H1 (cell line): ENCODE data around the gene SLX4IP. TPM values are rescaled to one million over a fixed set of nuclear protein-coding genes. Genes with fewer than 3 reads are reported as not detected.

Experiments
- CTCF ChIA-PET: fragments of 300-600 bp; sonication (Branson Sonifier 250); formaldehyde crosslinking; loops from one replicate; lab custom pipeline; 2021; ENCODE audit not compliant: partially characterized antibody; lab: Charles Lee
- POLR2A ChIA-PET: fragments of 300-600 bp; sonication (Branson Sonifier 250); formaldehyde crosslinking; loops from one replicate; lab custom pipeline; 2021; ENCODE audit warnings: inconsistent platforms; ENCODE audit not compliant: partially characterized antibody; lab: Charles Lee
- DNase-seq, 2 experiments: peaks; one replicate each; pipeline versions ENCODE4 v3.0.0 to v3.0.0-alpha.2; 2010 to 2022; ENCODE audit warnings: low spot score in 2 of 2, low read depth in 1 of 2, mixed read lengths in 1 of 2
- FAIRE-seq: peaks from 2 replicates; lab custom pipeline; 2011; peaks lifted over from hg19 to GRCh38; lab: Jason Lieb, UNC
- H2AFZ ChIP-seq: 2 replicates; pipeline ENCODE4 v1.8.1; 2012; ENCODE audit warnings: low read length, inconsistent platforms
- H2AK5ac ChIP-seq: 2 replicates; pipeline ENCODE4 v1.6.1; 2013; ENCODE audit warnings: low read depth, low read length
- H2BK120ac ChIP-seq: replicated peaks from 2 replicates; pipeline ENCODE3; 2013; ENCODE audit warnings: low read depth, low read length, inconsistent platforms
- H2BK12ac ChIP-seq: 2 replicates; pipeline ENCODE4 v1.6.1; 2013; ENCODE audit warnings: low read depth, low read length
- H2BK15ac ChIP-seq: 2 replicates; pipeline ENCODE4 v1.6.1; 2013; ENCODE audit warnings: low read length
- H2BK20ac ChIP-seq: 2 replicates; pipeline ENCODE4 v1.6.1; 2013; ENCODE audit warnings: low read length
- H2BK5ac ChIP-seq: 2 replicates; pipeline ENCODE4 v1.6.1; 2013; ENCODE audit warnings: low read depth, low read length
- H3K14ac ChIP-seq: 2 replicates; pipeline ENCODE4 v1.6.1; 2013; ENCODE audit warnings: inconsistent platforms; ENCODE audit not compliant: insufficient read length
- H3K18ac ChIP-seq: 2 replicates; pipeline ENCODE4 v1.6.1; 2013; ENCODE audit warnings: low read length; ENCODE audit errors: extremely low read depth
- H3K23ac ChIP-seq: 2 replicates; pipeline ENCODE4 v1.6.1; 2013; ENCODE audit warnings: inconsistent platforms; ENCODE audit not compliant: insufficient read length
- H3K23me2 ChIP-seq: 2 replicates; pipeline ENCODE4 v1.6.1; 2013; ENCODE audit warnings: low read depth, low read length
- H3K27ac ChIP-seq: 2 replicates; pipeline ENCODE4 v1.6.1; 2011; ENCODE audit warnings: low read depth, low read length, inconsistent platforms
- H3K27me3 ChIP-seq, 4 experiments: replicated peaks in 1 of 4; 1 replicate in 1 of 4; 2 replicates in 3 of 4; pipeline versions ENCODE4 v1.6.1 to v1.8.1; 2011 to 2013; ENCODE audit warnings: low read length in 3 of 4, mild to moderate bottlenecking in 3 of 4, inconsistent platforms in 2 of 4, mixed read lengths in 2 of 4, moderate library complexity in 1 of 4; ENCODE audit not compliant: control insufficient read depth in 3 of 4, insufficient read depth in 3 of 4; ENCODE audit errors: extremely low read depth in 1 of 4
- H3K36me3 ChIP-seq, 4 experiments: 2 replicates each; pipeline versions ENCODE4 v1.6.1 to v1.8.1; 2011 to 2013; ENCODE audit warnings: mild to moderate bottlenecking in 4 of 4, low read length in 3 of 4, moderate library complexity in 2 of 4, control low read depth in 1 of 4, inconsistent platforms in 1 of 4; ENCODE audit not compliant: insufficient read depth in 4 of 4, control insufficient read depth in 2 of 4
- H3K4ac ChIP-seq: replicated peaks from 2 replicates; pipeline ENCODE3; 2013; ENCODE audit warnings: low read length, low read depth, mixed read lengths, inconsistent platforms; ENCODE audit not compliant: insufficient read length
- H3K4me1 ChIP-seq, 4 experiments: replicated peaks in 1 of 4; 1 replicate in 1 of 4; 2 replicates in 3 of 4; pipeline versions ENCODE4 v1.6.1 to v1.8.1; 2011 to 2013; ENCODE audit warnings: low read length in 3 of 4, inconsistent platforms in 2 of 4, mixed read lengths in 1 of 4; ENCODE audit not compliant: insufficient read depth in 4 of 4, control insufficient read depth in 3 of 4
- H3K4me2 ChIP-seq, 2 experiments: 2 replicates each; pipeline versions ENCODE4 v1.6.1 to v1.8.1; 2011 to 2013; ENCODE audit warnings: low read depth in 2 of 2, low read length in 2 of 2, control low read depth in 1 of 2, inconsistent platforms in 1 of 2, mild to moderate bottlenecking in 1 of 2; ENCODE audit not compliant: insufficient read depth in 1 of 2
- H3K4me3 ChIP-seq, 4 experiments: fragments of 200-600, 300-600 bp in 1 of 4; sonication (generic), shearing (Covaris generic), sonication (Bioruptor Twin) in 1 of 4; 2 replicates each; pipeline versions ENCODE4 v1.5.1 to v1.8.1; 2011 to 2016; ENCODE audit warnings: low read length in 4 of 4, low read depth in 3 of 4, control low read depth in 2 of 4, inconsistent platforms in 2 of 4, mild to moderate bottlenecking in 2 of 4, mixed read lengths in 1 of 4, moderate library complexity in 1 of 4; ENCODE audit not compliant: insufficient read depth in 2 of 4; ENCODE audit errors: extremely low read depth in 1 of 4
- H3K56ac ChIP-seq: replicated peaks from 2 replicates; pipeline ENCODE3; 2013; ENCODE audit warnings: low read depth, mild to moderate bottlenecking, mixed read lengths, low read length, inconsistent platforms; ENCODE audit not compliant: insufficient read length
- H3K79me1 ChIP-seq: 2 replicates; pipeline ENCODE4 v1.6.1; 2013; ENCODE audit warnings: low read depth, low read length, control low read depth
- H3K79me2 ChIP-seq, 2 experiments: 2 replicates each; pipeline versions ENCODE4 v1.6.1 to v1.8.1; 2012 to 2013; ENCODE audit warnings: low read length in 2 of 2, mild to moderate bottlenecking in 2 of 2, inconsistent platforms in 1 of 2; ENCODE audit not compliant: insufficient read depth in 2 of 2, control insufficient read depth in 1 of 2
- H3K9ac ChIP-seq, 4 experiments: replicated peaks in 1 of 4; 1 replicate in 1 of 4; 2 replicates in 3 of 4; pipeline versions ENCODE4 v1.6.1 to v1.8.1; 2011 to 2013; ENCODE audit warnings: low read depth in 3 of 4, low read length in 3 of 4, control low read depth in 2 of 4, mild to moderate bottlenecking in 2 of 4, moderate library complexity in 2 of 4, inconsistent platforms in 1 of 4; ENCODE audit errors: extremely low read depth in 1 of 4
- H3K9me3 ChIP-seq, 2 experiments: 2 replicates each; pipeline versions ENCODE4 v1.6.1 to v1.8.1; 2012 to 2013; ENCODE audit warnings: mild to moderate bottlenecking in 2 of 2, moderate library complexity in 2 of 2, control low read depth in 1 of 2, inconsistent platforms in 1 of 2, low read depth in 1 of 2, low read length in 1 of 2, mixed read lengths in 1 of 2; ENCODE audit not compliant: insufficient read depth in 2 of 2
- H4K20me1 ChIP-seq, 2 experiments: replicated peaks in 1 of 2; 2 replicates each; pipeline versions ENCODE3 to v1.8.1; 2011 to 2013; ENCODE audit warnings: inconsistent platforms in 2 of 2, low read length in 2 of 2, mild to moderate bottlenecking in 1 of 2; ENCODE audit not compliant: insufficient read depth in 2 of 2, control insufficient read depth in 1 of 2
- H4K5ac ChIP-seq: 2 replicates; pipeline ENCODE4 v1.6.1; 2013; ENCODE audit warnings: low read length, low read depth, mixed read lengths, inconsistent platforms; ENCODE audit not compliant: insufficient read length
- H4K8ac ChIP-seq: 2 replicates; pipeline ENCODE4 v1.8.0; 2013; ENCODE audit warnings: mild to moderate bottlenecking, moderate library complexity, low read length, inconsistent platforms; ENCODE audit not compliant: insufficient read depth; ENCODE audit errors: extremely low read depth
- H4K91ac ChIP-seq: replicated peaks from 2 replicates; pipeline ENCODE3; 2013; ENCODE audit warnings: low read length, mixed read lengths, inconsistent platforms; ENCODE audit not compliant: insufficient read length
- ASH2L ChIP-seq: fragments of 200-600, 300-600 bp; sonication (generic); IDR thresholded peaks from one replicate; pipeline ENCODE4 v1.7.1; 2017; ENCODE audit warnings: low read length
- BRCA1 ChIP-seq: IDR thresholded peaks from 2 replicates; pipeline ENCODE4 v1.6.1; 2012; ENCODE audit warnings: low read depth, low read length, improper control_type of control experiment
- EZH2 ChIP-seq: fragments of 200-600 bp; sonication (generic); IDR thresholded peaks from 2 replicates; pipeline ENCODE4 v1.7.1; 2012; ENCODE audit warnings: low read depth, mild to moderate bottlenecking, moderate library complexity, low read length, inconsistent platforms; ENCODE audit not compliant: severe bottlenecking
- GTF2F1 ChIP-seq: IDR thresholded peaks from 2 replicates; pipeline ENCODE4 v1.6.1; 2012; ENCODE audit warnings: low read depth, low read length, improper control_type of control experiment, borderline replicate concordance
- HDAC2 ChIP-seq, 2 experiments: fragments of 300-600 bp in 1 of 2; sonication (generic) in 1 of 2; IDR thresholded peaks; 2 replicates each; pipeline ENCODE4 v1.6.1; 2011 to 2012; ENCODE audit warnings: low read depth in 2 of 2, low read length in 2 of 2, mild to moderate bottlenecking in 2 of 2, moderate library complexity in 2 of 2, borderline replicate concordance in 1 of 2, inconsistent platforms in 1 of 2
- HDAC6 ChIP-seq: IDR thresholded peaks from one replicate; pipeline ENCODE4 v1.7.1; 2012; ENCODE audit warnings: low read depth, mild to moderate bottlenecking, inconsistent platforms, low read length, moderate library complexity
- JUND ChIP-seq: IDR thresholded peaks from 2 replicates; pipeline ENCODE4 v1.6.1; 2011; ENCODE audit warnings: mild to moderate bottlenecking, improper control_type of control experiment, low read length
- KDM5A ChIP-seq: fragments of 200-600 bp; IDR thresholded peaks from 2 replicates; pipeline ENCODE4 v1.7.1; 2012; ENCODE audit warnings: mild to moderate bottlenecking, low read length, inconsistent platforms, mixed read lengths
- NRF1 ChIP-seq: IDR thresholded peaks from 2 replicates; pipeline ENCODE4 v1.6.1; 2011; ENCODE audit warnings: mild to moderate bottlenecking, low read depth, low read length, improper control_type of control experiment
- SP2 ChIP-seq: IDR thresholded peaks from 2 replicates; pipeline ENCODE4 v1.6.1; 2012; ENCODE audit warnings: mild to moderate bottlenecking, low read length, inconsistent platforms
- TBP ChIP-seq: IDR thresholded peaks from 2 replicates; pipeline ENCODE4 v1.6.1; 2011; ENCODE audit warnings: low read depth, low read length, improper control_type of control experiment
- WGBS, 2 experiments: shearing (Covaris generic) in 1 of 2; methylation state at CpG; one replicate each; pipeline versions ENCODE4 v1.1.6 to v1.1.7; 2013 to 2015; ENCODE audit warnings: low lambda C conversion rate in 2 of 2, mixed read lengths in 2 of 2, inconsistent platforms in 1 of 2, low coverage in 1 of 2, missing lambda C conversion rate in 1 of 2; ENCODE audit not compliant: insufficient replicate concordance in 2 of 2, insufficient coverage in 1 of 2, insufficient read length in 1 of 2; ENCODE audit errors: extremely low coverage in 1 of 2, missing lambda C conversion rate in 1 of 2; 5-methylcytosine and 5-hydroxymethylcytosine counted together
- polyA plus RNA-seq, 7 experiments: library from polyadenylated mRNA; depleted of rRNA in 3 of 7; stranded (reverse) in 5 of 7; unstranded in 2 of 7; fragments of >200 nt in 5 of 7; fragments of 200-250 nt in 2 of 7; gene quantifications; 1 replicate in 5 of 7; 2 replicates in 1 of 7; 4 replicates in 1 of 7; pipeline versions ENCODE4 v1.2.1 to v1.2.3, GENCODE V29; 2011 to 2013; ENCODE audit warnings: missing spikeins in 2 of 7, mixed read lengths in 2 of 7
- total RNA-seq: library from RNA; stranded (reverse); fragmentation: NEBNext Ultra II Directional; extraction: Animal tissue kit (Norgen Biotek cat#: 25700); gene quantifications from 2 replicates; pipeline ENCODE4 v1.2.1, GENCODE V29; 2021

SLX4IP gene
- total and polyA plus RNA-seq, 2 of the 8 experiments (the other 6 are each of a cell fraction or from before 2014, with no cell fraction given): 2.4 to 8.7 TPM

GRCh38 chr20:10676518-10676917, 241.4 kb downstream of the SLX4IP start:
- Histone ChIP-seq H2BK15ac (no peak overlapping the region), H3K4ac (no peak overlapping the region), H4K91ac (no peak overlapping the region), H3K36me3 (no peaks in the 10 kb centered on the region), H2BK12ac (no peak overlapping the region), H3K23me2 (peaks cover 19% of the 10 kb centered on the region), H3K9ac (no peak overlapping the region), H3K4me3 (no peak overlapping the region), H2BK120ac (no peak overlapping the region), H4K5ac (no peak overlapping the region), H2BK5ac (no peak overlapping the region), H3K27ac (no peak overlapping the region), H3K27me3 (no peaks in the 10 kb centered on the region; a peak in 1 of 7 replicates), H3K56ac (no peak overlapping the region), H4K20me1 (no peaks in the 10 kb centered on the region), H4K8ac (no peak overlapping the region), H3K79me1 (no peaks in the 10 kb centered on the region), H2AFZ (no peak overlapping the region), H2AK5ac (no peak overlapping the region), H3K9me3 (no peaks in the 10 kb centered on the region), H3K14ac (no peak overlapping the region), H3K4me1 (peaks cover 0 to 5% (median 3%) of the 10 kb centered on the region in 4 experiments; a peak in 5 of 7 replicates), H3K4me2 (no peak overlapping the region), H3K23ac (no peak overlapping the region), H3K18ac (no peak overlapping the region), H2BK20ac (no peak overlapping the region), H3K79me2 (peaks cover 0 to 11% of the 10 kb centered on the region in 2 experiments; a peak in 2 of 4 replicates)
- WGBS, 2 experiments: 82% methylated on average over 3 of the region's 3 CpGs; no CpG with 5 or more reads in 1 of the 2 experiments
- DNase-seq: no peak
- CTCF ChIA-PET: interaction anchor here (0.9 to 4.2 kb wide), 10 partner anchors 10 to 868 kb away, joined by 3 to 23 read pairs (median 4); no protein-coding TSS in a partner anchor
- FAIRE-seq: no peak
- POLR2A ChIA-PET: interaction anchor here (1.0 kb wide), 1 partner anchor 12 kb away, joined by 3 read pairs; no protein-coding TSS in a partner anchor
- TF ChIP-seq EZH2 (no peak), JUND (no peak), HDAC6 (no peak), TBP (no peak), BRCA1 (no peak), KDM5A (no peak), GTF2F1 (no peak), NRF1 (no peak), HDAC2 (IDR thresholded peaks at IDR 0.05; ENCODE audit: borderline replicate concordance in 1 of 2, low read depth in 2 of 2, low read length in 2 of 2) (no peak), SP2 (no peak), ASH2L (no peak)
